ENCODE results near the gene IPO7. TPM values are rescaled to one million over a fixed set of nuclear protein-coding genes. Genes with fewer than 3 reads are reported as not detected.

The IPO7 gene
- 111 and 123 TPM in 2 replicates for total RNA-seq

DNA sequence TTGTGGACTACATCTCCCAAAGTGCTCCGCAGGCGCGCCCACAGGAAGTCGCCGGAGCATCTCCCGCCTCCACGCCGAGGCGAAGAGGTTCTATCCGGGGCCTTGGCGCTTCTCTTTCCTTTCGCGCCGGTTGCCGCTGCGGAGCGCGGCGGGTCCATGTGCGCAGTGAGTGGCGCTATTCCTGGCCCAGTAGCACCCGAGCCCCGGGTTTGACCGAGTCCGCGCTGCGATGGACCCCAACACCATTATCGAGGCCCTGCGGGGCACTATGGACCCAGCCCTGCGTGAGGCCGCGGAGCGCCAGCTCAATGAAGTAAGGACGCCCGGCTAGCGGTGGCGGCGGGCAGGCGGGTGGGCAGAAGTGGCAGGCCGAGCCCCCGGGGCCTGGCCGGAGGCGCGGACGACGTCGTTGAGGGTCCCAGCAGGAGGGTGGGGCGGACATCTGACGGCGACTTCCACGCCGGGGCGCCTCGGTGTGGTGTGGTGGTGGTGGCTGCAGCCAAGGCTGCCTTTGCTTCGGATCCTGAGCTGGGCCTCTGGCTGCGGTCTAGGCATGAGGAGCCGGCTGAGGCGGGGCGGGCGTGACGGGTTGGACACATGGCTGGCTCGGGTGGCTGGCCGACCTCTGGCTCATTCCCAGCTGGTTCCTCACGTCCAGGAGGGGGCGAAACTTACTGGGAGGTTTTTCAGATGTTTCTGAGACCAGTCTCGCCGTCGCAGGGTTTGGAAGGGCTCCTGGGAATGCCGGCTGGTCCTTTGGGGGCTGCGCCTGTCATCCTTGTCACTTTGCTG lies at the start of gene IPO7:
Gene IPO7, plus strand, starts transcription at position 118 of the 792 bp plus-strand sequence. Its CDS starts 112 bp downstream, at position 230.

GRCh38 chr11:9460322-9461062 lies 76.0 kb downstream of the IPO7 start, which contains the start of gene ZNF143:
Gene ZNF143, plus strand, starts transcription at chr11:9461012. Its CDS starts 10,297 bp downstream, at chr11:9471309.

Other genes with a start within 250 kb of the IPO7 start
- 203 and 232 TPM in 2 replicates for gene DENND5A, start 119.3 kb upstream of the IPO7 start, total RNA-seq
- gene TMEM41B, start 70.1 kb upstream of the IPO7 start, total RNA-seq: 64.3 and 75.4 TPM in 2 replicates
- 26.2 and 28.0 TPM in 2 replicates for gene ZNF143, start 76.4 kb downstream of the IPO7 start, total RNA-seq
- 24.4 and 28.8 TPM in 2 replicates for gene WEE1, start 189.0 kb downstream of the IPO7 start, total RNA-seq